IMR-90 (cell line): ENCODE results near the gene ACOT2. TPM values are rescaled to one million over a fixed set of nuclear protein-coding genes. Genes with fewer than 3 reads are reported as not detected.

Experiments
- ATAC-seq: fragments of 200-7000 bp; cut with Tn5 transposase; 2 replicates; pipeline ENCODE4 v1.9.1; 2020; ENCODE audit warnings: low read depth, mild to moderate bottlenecking, moderate library complexity
- BruUV-seq: library from RNA; stranded (reverse); fragments of 400-500 nt; replicated peaks from 2 replicates; lab custom pipeline; 2021; lab: Mats Ljungman, UMichigan
- CTCF ChIA-PET: fragments of 300-600 bp; formaldehyde crosslinking; extraction: SDS; loops from one replicate; lab custom pipeline; 2021; ENCODE audit warnings: antibody characterized with exemption; lab: Yijun Ruan, JAX
- POLR2A ChIA-PET: fragments of 300-600 bp; sonication (Branson Sonifier 250); formaldehyde crosslinking; loops from one replicate; lab custom pipeline; 2022; ENCODE audit warnings: antibody characterized with exemption; ENCODE audit not compliant: unreplicated experiment; lab: Charles Lee
- DNase-seq: peaks from one replicate; pipeline ENCODE4 v3.0.0; 2013
- H2AFZ ChIP-seq: replicated peaks from 2 replicates; pipeline ENCODE3; 2013; ENCODE audit warnings: low read length, mild to moderate bottlenecking; ENCODE audit not compliant: poor library complexity
- H2AK5ac ChIP-seq: 2 replicates; pipeline ENCODE4 v1.6.1; 2013; ENCODE audit warnings: low read depth, low read length, inconsistent platforms
- H2AK9ac ChIP-seq: replicated peaks from 2 replicates; pipeline ENCODE3; 2013; ENCODE audit warnings: mild to moderate bottlenecking, low read depth, low read length, moderate library complexity; ENCODE audit not compliant: poor library complexity
- H2BK120ac ChIP-seq: 2 replicates; pipeline ENCODE4 v1.6.1; 2013; ENCODE audit warnings: low read depth, low read length, inconsistent platforms
- H2BK15ac ChIP-seq: 3 replicates; pipeline ENCODE4 v1.6.1; 2013; ENCODE audit warnings: low read depth, low read length, inconsistent platforms
- H2BK20ac ChIP-seq: 2 replicates; pipeline ENCODE4 v1.6.1; 2013; ENCODE audit warnings: low read depth, mild to moderate bottlenecking, inconsistent platforms, low read length, moderate library complexity
- H2BK5ac ChIP-seq: 2 replicates; pipeline ENCODE4 v1.6.1; 2013; ENCODE audit warnings: mild to moderate bottlenecking, low read depth, low read length, inconsistent platforms; ENCODE audit not compliant: poor library complexity, severe bottlenecking
- H3K14ac ChIP-seq: replicated peaks from 2 replicates; pipeline ENCODE4 v1.6.1; 2013; ENCODE audit warnings: low read depth, low read length, inconsistent platforms
- H3K18ac ChIP-seq: 2 replicates; pipeline ENCODE4 v1.6.1; 2013; ENCODE audit warnings: low read depth, low read length, control low read depth
- H3K23ac ChIP-seq: 2 replicates; pipeline ENCODE4 v1.6.1; 2013; ENCODE audit warnings: low read depth, low read length, inconsistent platforms
- H3K27ac ChIP-seq: 2 replicates; pipeline ENCODE4 v1.5.1; 2013; ENCODE audit warnings: mild to moderate bottlenecking, control low read depth, low read length; ENCODE audit not compliant: insufficient read depth
- H3K27me3 ChIP-seq: 2 replicates; pipeline ENCODE4 v1.6.1; 2013; ENCODE audit warnings: low read length; ENCODE audit not compliant: control insufficient read depth, insufficient read depth
- H3K36me3 ChIP-seq: 2 replicates; pipeline ENCODE4 v1.6.1; 2013; ENCODE audit warnings: low read length, mixed read lengths; ENCODE audit not compliant: control insufficient read depth, insufficient read depth
- H3K4ac ChIP-seq: 2 replicates; pipeline ENCODE4 v1.6.1; 2013; ENCODE audit warnings: low read depth, low read length, inconsistent platforms
- H3K4me1 ChIP-seq: 2 replicates; pipeline ENCODE4 v1.6.1; 2013; ENCODE audit warnings: low read length, mixed read lengths; ENCODE audit not compliant: control insufficient read depth, insufficient read depth
- H3K4me2 ChIP-seq: 2 replicates; pipeline ENCODE4 v1.6.1; 2013; ENCODE audit warnings: low read depth, mild to moderate bottlenecking, control low read depth, low read length, moderate library complexity
- H3K4me3 ChIP-seq: 2 replicates; pipeline ENCODE4 v1.5.1; 2013; ENCODE audit warnings: low read depth, mild to moderate bottlenecking, control low read depth, low read length, moderate library complexity; ENCODE audit not compliant: insufficient read depth
- H3K56ac ChIP-seq: 2 replicates; pipeline ENCODE4 v1.6.1; 2013; ENCODE audit warnings: low read length, inconsistent platforms; ENCODE audit not compliant: insufficient read depth; ENCODE audit errors: extremely low read depth
- H3K79me1 ChIP-seq, 2 experiments: 2 replicates each; pipeline ENCODE4 v1.6.1; 2013; ENCODE audit warnings: low read length in 2 of 2, inconsistent platforms in 1 of 2, low read depth in 1 of 2
- H3K9ac ChIP-seq: 2 replicates; pipeline ENCODE4 v1.6.1; 2013; ENCODE audit warnings: low read depth, low read length, control low read depth
- H3K9me1 ChIP-seq: 2 replicates; pipeline ENCODE4 v1.6.1; 2013; ENCODE audit warnings: low read length, inconsistent platforms; ENCODE audit not compliant: insufficient read depth
- H3K9me3 ChIP-seq: 2 replicates; pipeline ENCODE4 v1.6.1; 2013; ENCODE audit warnings: low read length; ENCODE audit not compliant: control insufficient read depth, insufficient read depth
- H4K20me1 ChIP-seq: 2 replicates; pipeline ENCODE4 v1.6.1; 2013; ENCODE audit warnings: low read length, inconsistent platforms; ENCODE audit not compliant: insufficient read depth
- H4K5ac ChIP-seq: 2 replicates; pipeline ENCODE4 v1.6.1; 2013; ENCODE audit warnings: mild to moderate bottlenecking, low read depth, low read length, control low read depth
- H4K8ac ChIP-seq, 2 experiments: 2 replicates each; pipeline ENCODE4 v1.6.1; 2013; ENCODE audit warnings: low read depth in 2 of 2, low read length in 2 of 2, control low read depth in 1 of 2, inconsistent platforms in 1 of 2
- H4K91ac ChIP-seq: 2 replicates; pipeline ENCODE4 v1.6.1; 2013; ENCODE audit warnings: low read depth, low read length, inconsistent platforms; ENCODE audit not compliant: insufficient read depth
- MAFK ChIP-seq: IDR thresholded peaks from 2 replicates; pipeline ENCODE4 v1.6.1; 2012; ENCODE audit warnings: low read depth, low read length, improper control_type of control experiment
- WGBS, 2 experiments: methylation state at CpG; one replicate each; pipeline versions ENCODE4 v1.1.5 to v1.1.7; 2013; ENCODE audit warnings: missing lambda C conversion rate in 2 of 2; ENCODE audit not compliant: insufficient read length in 1 of 2; ENCODE audit errors: extremely low coverage in 2 of 2; 5-methylcytosine and 5-hydroxymethylcytosine counted together
- dilution Hi-C: fragments of 300-500 bp; cut with HindIII; formaldehyde crosslinking; loops from one replicate; pipeline ENCODE4 v1.14.3; 2018; ENCODE audit warnings: low sequenced_read_pairs; ENCODE audit not compliant: unreplicated experiment
- in situ Hi-C: fragments of 300-500 bp; cut with MboI; formaldehyde crosslinking; loops from 3 replicates; pipeline ENCODE4 v1.14.3; 2019; ENCODE audit warnings: low sequenced_read_pairs, inconsistent platforms, mixed read lengths
- intact Hi-C: fragments of 100-400 bp; cut with micrococcal nuclease; formaldehyde crosslinking; loops from 2 replicates; pipeline ENCODE4 v1.10.0; 2022
- polyA plus RNA-seq, 3 experiments: library from polyadenylated mRNA; depleted of rRNA; stranded (reverse); fragments of >200 nt; gene quantifications; 2 replicates each; pipeline ENCODE4 v1.2.3, GENCODE V29; 2012; ENCODE audit warnings: low replicate concordance in 1 of 3
- total RNA-seq: library from RNA; depleted of rRNA; stranded (reverse); fragments of >200 nt; gene quantifications from 2 replicates; pipeline ENCODE4 v1.2.3, GENCODE V29; 2012
- TF ChIP-seq, protein P1 (sequence below): conservative IDR thresholded peaks from 2 replicates; pipeline ENCODE4 v1.5.1; 2012; ENCODE audit warnings: mild to moderate bottlenecking, low read depth, low read length, improper control_type of control experiment

The ACOT2 gene
- total and polyA plus RNA-seq, 2 of the 4 experiments (the other 2 are of a cell fraction) = 24.7 to 33.1 TPM

DNA sequence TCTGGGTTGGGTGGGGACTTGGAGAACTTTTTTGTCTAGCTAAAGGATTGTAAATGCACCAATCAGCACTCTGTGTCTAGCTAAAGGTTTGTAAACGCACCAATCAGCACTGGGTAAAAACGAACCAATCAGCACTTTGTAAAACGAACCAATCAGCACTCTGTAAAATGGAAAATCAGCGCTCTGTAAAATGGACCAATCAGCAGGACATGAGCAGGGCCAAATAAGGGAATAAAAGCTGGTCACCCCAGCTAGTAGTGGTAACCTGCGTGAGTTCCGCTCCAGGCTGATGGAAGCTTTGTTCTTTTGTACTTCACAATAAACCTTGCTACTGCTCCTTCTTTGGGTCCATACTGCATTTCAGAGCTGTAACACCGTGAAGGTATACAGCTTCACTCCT lies 1.7 kb upstream of the ACOT2 start:
- Histone ChIP-seq H2BK15ac (no peak overlapping the region), H2BK5ac (no peak overlapping the region), H3K27me3 (no peaks in the 10 kb centered on the region), H4K8ac (no peak overlapping the region), H2AK9ac (no peak overlapping the region), H3K9ac (peak overlapping the region; percentile 1; the same call in 1 of the 2 replicates), H3K79me1 (peaks cover 15 to 29% of the 10 kb centered on the region in 2 experiments), H2BK20ac (no peak overlapping the region), H3K4me1 (peaks cover 9% of the 10 kb centered on the region; the same call in 1 of the 2 replicates), H4K5ac (no peak overlapping the region), H3K4me2 (no peak overlapping the region), H3K4me3 (no peak overlapping the region), H4K20me1 (peaks cover 4% of the 10 kb centered on the region; the same call in 1 of the 2 replicates), H3K23ac (no peak overlapping the region), H4K91ac (no peak overlapping the region), H2AFZ (no peak overlapping the region), H3K18ac (no peak overlapping the region), H3K36me3 (no peaks in the 10 kb centered on the region), H2AK5ac (peak overlapping the region; percentile 5), H3K56ac (no peak overlapping the region), H3K9me3 (no peaks in the 10 kb centered on the region), H3K4ac (no peak overlapping the region), H3K9me1 (no peaks in the 10 kb centered on the region; the same call in 1 of the 2 replicates), H3K27ac (no peak overlapping the region), H3K14ac (no peak overlapping the region), H2BK120ac (no peak overlapping the region)
- ChIA-PET CTCF (interaction anchor here (0.6 to 1.4 kb wide), 2 partner anchors 59 to 113 kb away, joined by 4 to 5 read pairs; no protein-coding TSS in a partner anchor), POLR2A (no interaction called here)
- BruUV-seq = no TSS peak
- DNase-seq = no peak
- TF ChIP-seq MAFK = peak; percentile 55; the same call in 1 of the 2 replicates
- TF ChIP-seq, protein P1, sequence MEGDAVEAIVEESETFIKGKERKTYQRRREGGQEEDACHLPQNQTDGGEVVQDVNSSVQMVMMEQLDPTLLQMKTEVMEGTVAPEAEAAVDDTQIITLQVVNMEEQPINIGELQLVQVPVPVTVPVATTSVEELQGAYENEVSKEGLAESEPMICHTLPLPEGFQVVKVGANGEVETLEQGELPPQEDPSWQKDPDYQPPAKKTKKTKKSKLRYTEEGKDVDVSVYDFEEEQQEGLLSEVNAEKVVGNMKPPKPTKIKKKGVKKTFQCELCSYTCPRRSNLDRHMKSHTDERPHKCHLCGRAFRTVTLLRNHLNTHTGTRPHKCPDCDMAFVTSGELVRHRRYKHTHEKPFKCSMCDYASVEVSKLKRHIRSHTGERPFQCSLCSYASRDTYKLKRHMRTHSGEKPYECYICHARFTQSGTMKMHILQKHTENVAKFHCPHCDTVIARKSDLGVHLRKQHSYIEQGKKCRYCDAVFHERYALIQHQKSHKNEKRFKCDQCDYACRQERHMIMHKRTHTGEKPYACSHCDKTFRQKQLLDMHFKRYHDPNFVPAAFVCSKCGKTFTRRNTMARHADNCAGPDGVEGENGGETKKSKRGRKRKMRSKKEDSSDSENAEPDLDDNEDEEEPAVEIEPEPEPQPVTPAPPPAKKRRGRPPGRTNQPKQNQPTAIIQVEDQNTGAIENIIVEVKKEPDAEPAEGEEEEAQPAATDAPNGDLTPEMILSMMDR = no peak
- in situ Hi-C loops = no loop called here
- 100% methylated on average over 3 of the region's 7 CpGs; no CpG with 5 or more reads in 1 of the 2 experiments for WGBS, 2 experiments
- no peak for ATAC-seq
- dilution Hi-C loops = no loop called here
- intact Hi-C loops = loop anchor here (5.0 kb wide), 1 partner anchor 45 kb away; no protein-coding TSS in a partner anchor
